CD8-positive, alpha-beta memory T cell (primary cell): ENCODE measurements around the gene SPATA1. TPM values are rescaled to one million over a fixed set of nuclear protein-coding genes. Genes with fewer than 3 reads are reported as not detected.

Source experiments
- CTCF ChIA-PET: fragments of 350-600 bp; sonication (Branson Sonifier 250); formaldehyde crosslinking; loops from one replicate; lab custom pipeline; 2021; ENCODE audit warnings: antibody characterized with exemption; lab: Charles Lee
- POLR2A ChIA-PET: fragments of 350-600 bp; sonication (Branson Sonifier 250); formaldehyde crosslinking; loops from one replicate; lab custom pipeline; 2021; ENCODE audit warnings: antibody characterized with exemption; lab: Charles Lee
- DNase-seq, 5 donors: peaks; one replicate each; pipeline versions ENCODE4 v3.0.0 to v3.0.0-alpha.2; 2020 to 2022; ENCODE audit warnings: mixed read lengths in 1 of 5
- H3K27ac ChIP-seq: one replicate; pipeline ENCODE4 v1.7.0; 2013; ENCODE audit warnings: low read depth, mild to moderate bottlenecking, low read length, moderate library complexity
- H3K27me3 ChIP-seq: 2 replicates; pipeline ENCODE4 v1.7.0; 2013; ENCODE audit warnings: low read length, mild to moderate bottlenecking; ENCODE audit not compliant: insufficient read depth, poor library complexity, severe bottlenecking
- H3K36me3 ChIP-seq: 2 replicates; pipeline ENCODE4 v1.7.0; 2013; ENCODE audit warnings: mild to moderate bottlenecking, low read length, moderate library complexity; ENCODE audit not compliant: insufficient read depth
- H3K4me1 ChIP-seq: 2 replicates; pipeline ENCODE4 v1.7.0; 2013; ENCODE audit warnings: mild to moderate bottlenecking, low read length, moderate library complexity; ENCODE audit not compliant: insufficient read depth
- H3K4me3 ChIP-seq: 2 replicates; pipeline ENCODE4 v1.7.0; 2013; ENCODE audit warnings: mild to moderate bottlenecking, low read length
- H3K9me3 ChIP-seq: 2 replicates; pipeline ENCODE4 v1.7.0; 2013; ENCODE audit warnings: mild to moderate bottlenecking, low read length
- H3K27ac Mint-ChIP-seq, 8 donors: one replicate each; pipeline ENCODE4 v1.8.0; 2020 to 2021; ENCODE audit warnings: mixed read lengths in 8 of 8, mild to moderate bottlenecking in 6 of 8, inconsistent platforms in 3 of 8, moderate library complexity in 3 of 8
- H3K27me3 Mint-ChIP-seq, 2 donors: one replicate each; pipeline ENCODE4 v1.8.0; 2020 to 2021; ENCODE audit warnings: mixed read lengths in 2 of 2, mild to moderate bottlenecking in 1 of 2, moderate library complexity in 1 of 2
- H3K36me3 Mint-ChIP-seq, 3 donors: one replicate each; pipeline ENCODE4 v1.8.0; 2020 to 2021; ENCODE audit warnings: mixed read lengths in 3 of 3, inconsistent platforms in 1 of 3, mild to moderate bottlenecking in 1 of 3
- H3K4me1 Mint-ChIP-seq, 3 donors: one replicate each; pipeline ENCODE4 v1.8.0; 2020 to 2021; ENCODE audit warnings: mixed read lengths in 3 of 3, inconsistent platforms in 1 of 3, mild to moderate bottlenecking in 1 of 3
- H3K4me3 Mint-ChIP-seq, 7 donors: one replicate each; pipeline ENCODE4 v1.8.0; 2020 to 2021; ENCODE audit warnings: mixed read lengths in 7 of 7, mild to moderate bottlenecking in 6 of 7, moderate library complexity in 4 of 7, inconsistent platforms in 2 of 7
- H3K9me3 Mint-ChIP-seq, 5 donors: one replicate each; pipeline ENCODE4 v1.8.0; 2020 to 2022; ENCODE audit warnings: mixed read lengths in 5 of 5, mild to moderate bottlenecking in 3 of 5, moderate library complexity in 2 of 5, inconsistent platforms in 1 of 5
- polyA plus RNA-seq: library from polyadenylated mRNA; unstranded; fragments of 300-500 nt; fragmentation: Illumina TruSeq; gene quantifications from one replicate; pipeline ENCODE4 v1.2.3, GENCODE V29; 2021
- total RNA-seq, 2 experiments: library from RNA; stranded (reverse); gene quantifications; one replicate each; pipeline ENCODE4 v1.2.3, GENCODE V29; 2021

SPATA1 gene
- total and polyA plus RNA-seq, 3 experiments from 2014 or later, result 0.55 to 0.69 TPM; not detected in 1

DNA sequence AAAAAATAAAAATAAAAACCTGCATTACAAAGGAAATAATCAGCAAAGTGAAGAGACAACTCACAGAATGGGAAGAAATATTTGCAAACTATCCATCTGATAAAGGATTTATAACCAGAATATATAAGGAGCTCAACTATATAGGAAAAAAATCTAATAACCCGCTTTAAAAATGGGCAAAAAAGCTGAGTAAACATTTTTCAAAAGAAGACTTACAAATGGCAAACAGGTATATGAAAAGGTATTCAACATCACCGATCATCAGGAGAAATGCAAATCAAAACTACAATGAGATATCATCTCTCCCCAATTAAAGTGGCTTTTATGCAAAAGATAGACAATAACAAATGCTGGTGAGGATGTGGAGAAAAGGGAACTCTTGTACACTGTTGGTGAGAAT lies 4.0 kb downstream of the SPATA1 start:
- ChIA-PET CTCF (interaction anchor here (1.1 kb wide), 1 partner anchor 20 kb away, joined by 3 read pairs; no protein-coding TSS in a partner anchor), POLR2A (no interaction called here)
- peaks cover 12 to 16% (median 12%) of the 10 kb centered on the region in 3 donors for H3K4me1 Mint-ChIP-seq
- no peaks in the 10 kb centered on the region for H3K27me3 Mint-ChIP-seq
- peaks cover 0 to 5% (median 0%) of the 10 kb centered on the region in 5 donors for H3K9me3 Mint-ChIP-seq
- no peak for DNase-seq
- peak overlapping the region in 1 of 7 donors; percentile 25 for H3K4me3 Mint-ChIP-seq
- no peaks in the 10 kb centered on the region for H3K27me3 ChIP-seq
- peaks cover 6% of the 10 kb centered on the region for H3K4me1 ChIP-seq
- peaks cover 0 to 12% (median 0%) of the 10 kb centered on the region in 3 donors for H3K36me3 Mint-ChIP-seq
- no peaks in the 10 kb centered on the region for H3K36me3 ChIP-seq
- no peaks in the 10 kb centered on the region for H3K9me3 ChIP-seq
- H3K4me3 ChIP-seq, result no peak overlapping the region
- no peak overlapping the region for H3K27ac Mint-ChIP-seq
- no peak overlapping the region for H3K27ac ChIP-seq

DNA sequence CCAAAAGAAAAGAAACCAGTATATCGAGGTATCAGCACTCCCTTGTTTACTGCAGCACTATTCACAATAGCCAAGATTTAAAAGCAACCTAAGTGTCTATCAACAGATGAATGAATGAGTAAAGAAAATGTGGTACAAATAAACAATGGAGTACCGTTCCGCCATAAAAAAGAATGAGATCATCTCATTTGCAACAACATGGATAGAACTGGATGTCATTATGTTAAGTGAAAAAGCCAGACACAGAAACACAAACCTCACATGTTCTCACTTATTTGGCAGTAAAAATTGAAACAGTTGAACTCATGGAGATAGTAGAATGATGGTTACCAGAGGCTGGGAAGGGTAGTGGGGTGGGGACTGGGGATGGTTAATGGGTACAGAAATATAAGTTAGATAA lies 4.5 kb downstream of the SPATA1 start:
- Histone ChIP-seq H3K4me3 (no peak overlapping the region), H3K9me3 (no peaks in the 10 kb centered on the region), H3K4me1 (peaks cover 6% of the 10 kb centered on the region), H3K36me3 (no peaks in the 10 kb centered on the region), H3K27ac (no peak overlapping the region), H3K27me3 (no peaks in the 10 kb centered on the region)
- peak overlapping the region in 1 of 8 donors; percentile 9 for H3K27ac Mint-ChIP-seq
- ChIA-PET CTCF (interaction anchor here (1.1 kb wide), 1 partner anchor 19 kb away, joined by 3 read pairs; no protein-coding TSS in a partner anchor), POLR2A (no interaction called here)
- no peaks in the 10 kb centered on the region for H3K27me3 Mint-ChIP-seq
- peaks cover 8 to 14% (median 10%) of the 10 kb centered on the region in 3 donors for H3K4me1 Mint-ChIP-seq
- H3K36me3 Mint-ChIP-seq, result peaks cover 0 to 7% (median 0%) of the 10 kb centered on the region in 3 donors
- peaks cover 0 to 5% (median 0%) of the 10 kb centered on the region in 5 donors for H3K9me3 Mint-ChIP-seq
- no peak for DNase-seq
- peak overlapping the region in 1 of 7 donors; percentile 25 for H3K4me3 Mint-ChIP-seq

DNA sequence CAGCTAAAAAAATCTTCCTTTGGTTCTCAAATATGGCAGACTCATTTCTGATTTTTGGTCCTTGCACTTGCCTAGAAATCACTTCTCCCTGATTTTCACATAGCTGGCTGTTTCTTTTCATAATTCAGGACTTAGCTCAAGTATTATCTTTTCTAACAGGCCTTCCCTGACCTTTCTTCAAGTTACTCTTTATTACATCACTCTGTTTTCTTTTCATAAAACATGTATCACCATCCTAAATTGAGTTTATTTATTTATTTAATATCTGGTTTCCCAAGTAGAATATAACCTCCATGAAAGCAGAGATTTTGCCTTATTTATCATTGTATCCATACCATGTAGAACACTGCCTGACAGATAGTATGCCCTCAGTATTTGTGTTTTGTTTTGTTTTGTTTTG lies 18.4 kb downstream of the SPATA1 start:
- H3K27me3 ChIP-seq, result no peaks in the 10 kb centered on the region
- no peaks in the 10 kb centered on the region for H3K9me3 Mint-ChIP-seq
- POLR2A ChIA-PET, result interaction anchor here (0.6 kb wide), 1 partner anchor 75 kb away, joined by 3 read pairs; no protein-coding TSS in a partner anchor
- DNase-seq, result no peak
- H3K4me3 ChIP-seq, result no peak overlapping the region
- no peaks in the 10 kb centered on the region for H3K4me1 Mint-ChIP-seq
- H3K36me3 Mint-ChIP-seq, result peaks cover 0 to 12% (median 1%) of the 10 kb centered on the region in 3 donors
- no peak overlapping the region for H3K27ac ChIP-seq
- H3K27me3 Mint-ChIP-seq, result no peaks in the 10 kb centered on the region
- H3K27ac Mint-ChIP-seq, result no peak overlapping the region
- H3K4me1 ChIP-seq, result no peaks in the 10 kb centered on the region
- H3K36me3 ChIP-seq, result no peaks in the 10 kb centered on the region
- H3K4me3 Mint-ChIP-seq, result no peak overlapping the region
- no peaks in the 10 kb centered on the region for H3K9me3 ChIP-seq
- CTCF ChIA-PET, result no interaction called here

DNA sequence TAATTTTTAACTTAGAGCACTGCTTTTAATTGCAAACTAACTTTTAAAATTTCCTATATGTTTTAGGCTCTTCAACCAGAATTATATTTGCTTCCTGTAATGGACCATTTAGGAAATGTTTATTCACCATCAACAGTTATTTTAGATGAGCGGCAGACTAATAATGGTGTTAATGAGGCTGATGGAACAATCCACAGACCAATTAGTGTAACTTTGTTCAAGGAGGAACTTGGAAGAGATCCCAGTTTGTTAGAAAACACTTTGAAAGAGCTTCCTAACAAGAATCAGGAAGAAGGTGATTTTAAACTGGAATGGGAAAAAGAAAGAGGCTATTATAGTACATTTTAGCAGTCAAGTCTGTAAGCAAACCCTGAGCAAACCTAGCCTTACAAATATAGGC lies 19.6 kb downstream of the SPATA1 start:
- ChIA-PET POLR2A (no interaction called here), CTCF (interaction anchor here (1.6 kb wide), 1 partner anchor 12 kb away, joined by 4 read pairs; no protein-coding TSS in a partner anchor)
- no peaks in the 10 kb centered on the region for H3K4me1 ChIP-seq
- no peaks in the 10 kb centered on the region for H3K9me3 Mint-ChIP-seq
- no peak for DNase-seq
- no peak overlapping the region for H3K4me3 ChIP-seq
- H3K4me1 Mint-ChIP-seq, result no peaks in the 10 kb centered on the region
- peaks cover 0 to 12% (median 1%) of the 10 kb centered on the region in 3 donors for H3K36me3 Mint-ChIP-seq
- H3K27me3 ChIP-seq, result no peaks in the 10 kb centered on the region
- H3K4me3 Mint-ChIP-seq, result no peak overlapping the region
- H3K27ac ChIP-seq, result no peak overlapping the region
- H3K36me3 ChIP-seq, result no peaks in the 10 kb centered on the region
- H3K27me3 Mint-ChIP-seq, result no peaks in the 10 kb centered on the region
- no peaks in the 10 kb centered on the region for H3K9me3 ChIP-seq
- no peak overlapping the region for H3K27ac Mint-ChIP-seq

DNA sequence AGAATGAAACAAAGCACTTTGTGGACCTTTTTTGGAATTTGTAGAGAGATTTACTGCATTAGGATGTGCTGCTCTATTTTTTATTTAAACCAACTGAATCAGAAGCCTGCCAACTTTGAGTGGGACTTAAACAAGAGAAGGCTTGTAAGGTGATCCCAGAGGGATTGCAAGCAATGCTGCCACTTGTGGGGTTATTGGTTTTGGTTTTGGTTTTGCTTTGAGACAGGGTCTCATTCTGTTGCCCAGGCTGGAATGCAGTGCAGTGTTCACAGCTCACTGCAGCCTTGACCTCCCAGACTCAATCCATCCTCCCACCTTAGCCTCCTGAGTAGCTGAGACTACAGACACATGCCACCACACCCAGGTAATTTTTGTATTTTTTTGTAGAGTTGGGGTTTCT lies 32.4 kb downstream of the SPATA1 start:
- ChIA-PET CTCF (interaction anchor here (1.7 kb wide), 1 partner anchor 12 kb away, joined by 4 read pairs; no protein-coding TSS in a partner anchor), POLR2A (no interaction called here)
- Histone ChIP-seq H3K4me1 (no peaks in the 10 kb centered on the region), H3K27me3 (no peaks in the 10 kb centered on the region), H3K27ac (no peak overlapping the region), H3K9me3 (no peaks in the 10 kb centered on the region), H3K4me3 (no peak overlapping the region), H3K36me3 (no peaks in the 10 kb centered on the region)
- Mint-ChIP-seq H3K9me3 (no peaks in the 10 kb centered on the region), H3K4me1 (no peaks in the 10 kb centered on the region), H3K36me3 (peaks cover 7 to 18% (median 16%) of the 10 kb centered on the region in 3 donors), H3K4me3 (no peak overlapping the region), H3K27ac (no peak overlapping the region), H3K27me3 (no peaks in the 10 kb centered on the region)
- DNase-seq, result no peak

DNA sequence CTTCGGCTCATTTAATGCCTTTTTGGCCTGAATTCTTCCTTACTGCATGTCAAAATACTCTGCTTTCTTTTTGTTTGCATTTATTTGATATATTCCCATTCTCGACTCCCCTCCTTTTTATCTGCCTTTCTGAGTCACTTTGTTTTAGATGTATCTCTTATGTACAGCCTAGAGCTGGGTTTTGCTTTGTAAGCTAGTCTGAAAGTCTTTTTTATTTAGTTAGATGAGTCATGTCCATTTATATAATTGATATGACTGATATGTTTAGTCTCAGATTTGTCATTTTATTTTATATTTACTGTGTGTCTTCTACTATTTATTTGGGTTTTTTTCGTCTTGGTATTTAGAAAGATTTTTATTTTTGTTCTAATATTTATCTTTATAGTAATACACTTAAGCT lies 33.8 kb downstream of the SPATA1 start:
- ChIA-PET CTCF (interaction anchor here (1.1 kb wide), 1 partner anchor 9 kb away, joined by 4 read pairs; no protein-coding TSS in a partner anchor), POLR2A (no interaction called here)
- Histone ChIP-seq H3K4me3 (no peak overlapping the region), H3K36me3 (no peaks in the 10 kb centered on the region), H3K27me3 (no peaks in the 10 kb centered on the region), H3K9me3 (no peaks in the 10 kb centered on the region), H3K27ac (no peak overlapping the region), H3K4me1 (no peaks in the 10 kb centered on the region)
- Mint-ChIP-seq H3K36me3 (peaks cover 7 to 22% (median 18%) of the 10 kb centered on the region in 3 donors), H3K9me3 (no peaks in the 10 kb centered on the region), H3K4me3 (no peak overlapping the region), H3K4me1 (no peaks in the 10 kb centered on the region), H3K27me3 (no peaks in the 10 kb centered on the region), H3K27ac (no peak overlapping the region)
- no peak for DNase-seq

DNA sequence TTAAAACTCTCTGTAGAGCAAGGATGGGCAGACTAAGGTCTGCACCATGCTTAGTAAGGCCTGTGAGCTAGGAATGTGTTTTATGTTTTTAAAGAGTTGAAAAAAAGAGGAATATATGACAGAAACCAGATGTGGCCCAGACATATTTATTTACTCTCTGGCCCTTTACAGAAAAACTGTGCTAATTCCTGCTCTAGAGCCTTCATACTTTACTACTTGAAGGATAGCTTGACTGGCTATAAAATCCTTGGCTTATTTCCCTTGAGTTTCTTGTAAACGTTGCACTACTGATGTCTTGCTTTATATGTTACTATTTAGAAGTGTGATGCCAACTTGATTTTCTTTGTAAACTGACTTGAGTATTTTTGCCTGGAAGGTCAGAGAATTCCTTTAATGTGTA lies 34.6 kb downstream of the SPATA1 start:
- H3K27ac ChIP-seq, result no peak overlapping the region
- H3K27me3 Mint-ChIP-seq, result no peaks in the 10 kb centered on the region
- no peaks in the 10 kb centered on the region for H3K9me3 ChIP-seq
- peaks cover 5 to 22% (median 18%) of the 10 kb centered on the region in 3 donors for H3K36me3 Mint-ChIP-seq
- ChIA-PET CTCF (interaction anchor here (1.1 kb wide), 1 partner anchor 10 kb away, joined by 4 read pairs; no protein-coding TSS in a partner anchor), POLR2A (no interaction called here)
- H3K9me3 Mint-ChIP-seq, result no peaks in the 10 kb centered on the region
- no peaks in the 10 kb centered on the region for H3K4me1 Mint-ChIP-seq
- H3K27me3 ChIP-seq, result no peaks in the 10 kb centered on the region
- H3K4me1 ChIP-seq, result no peaks in the 10 kb centered on the region
- no peak overlapping the region for H3K4me3 Mint-ChIP-seq
- peak overlapping the region in 1 of 8 donors; percentile 30 for H3K27ac Mint-ChIP-seq
- DNase-seq, result no peak
- no peaks in the 10 kb centered on the region for H3K36me3 ChIP-seq
- H3K4me3 ChIP-seq, result no peak overlapping the region

DNA sequence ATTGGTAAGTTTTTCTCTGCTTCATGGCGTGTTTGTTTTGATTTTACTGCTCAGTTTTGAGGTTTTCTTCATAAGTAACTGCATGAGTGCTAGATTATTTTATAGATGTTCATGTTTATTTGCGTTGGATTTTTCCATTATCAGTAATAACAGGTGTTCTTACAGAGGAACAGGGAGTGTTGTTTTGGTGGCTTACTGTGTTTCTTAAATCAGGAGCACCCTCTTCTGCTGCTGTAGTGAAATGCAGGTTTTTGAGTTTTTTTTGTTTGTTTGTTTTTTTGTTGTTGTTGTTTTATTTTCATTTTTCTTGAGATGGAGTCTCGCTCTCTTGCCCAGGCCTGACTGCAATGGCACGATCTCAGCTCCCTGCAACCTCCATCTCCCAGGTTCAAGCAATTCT lies 35.5 kb downstream of the SPATA1 start:
- DNase-seq, result no peak
- no peaks in the 10 kb centered on the region for H3K27me3 Mint-ChIP-seq
- CTCF ChIA-PET, result interaction anchor here (1.0 to 1.7 kb wide), 2 partner anchors 99 to 610 kb away, joined by 3 read pairs; no protein-coding TSS in a partner anchor
- H3K4me1 Mint-ChIP-seq, result no peaks in the 10 kb centered on the region
- H3K27me3 ChIP-seq, result no peaks in the 10 kb centered on the region
- H3K4me1 ChIP-seq, result no peaks in the 10 kb centered on the region
- no peak overlapping the region for H3K4me3 Mint-ChIP-seq
- peaks cover 3 to 22% (median 18%) of the 10 kb centered on the region in 3 donors for H3K36me3 Mint-ChIP-seq
- H3K36me3 ChIP-seq, result no peaks in the 10 kb centered on the region
- POLR2A ChIA-PET, result no interaction called here
- no peaks in the 10 kb centered on the region for H3K9me3 Mint-ChIP-seq
- H3K9me3 ChIP-seq, result no peaks in the 10 kb centered on the region
- no peak overlapping the region for H3K27ac Mint-ChIP-seq
- no peak overlapping the region for H3K27ac ChIP-seq
- no peak overlapping the region for H3K4me3 ChIP-seq
